Keratinocyte (primary cell): Measurements from ENCODE around the gene FDCSP. TPM values are rescaled to one million over a fixed set of nuclear protein-coding genes. Genes with fewer than 3 reads are reported as not detected.
A peak's percentile ranks its signal among the peaks of the same experiment; 100 is the strongest.

Experiments
- DNase-seq: peaks from one replicate; pipeline ENCODE4 v3.0.0-alpha.2; 2011; ENCODE audit warnings: low read depth, missing footprints, low spot score
- FAIRE-seq: peaks from 2 replicates; lab custom pipeline; 2011; peaks lifted over from hg19 to GRCh38; lab: Jason Lieb, UNC
- H2AFZ ChIP-seq: 2 replicates; pipeline ENCODE4 v1.6.0; 2012; ENCODE audit warnings: low read length, control low read depth, inconsistent platforms; ENCODE audit not compliant: control insufficient read depth
- H3K27ac ChIP-seq: 2 replicates; pipeline ENCODE4 v1.5.1; 2011; ENCODE audit warnings: low read length; ENCODE audit not compliant: control insufficient read depth, insufficient read depth
- H3K27me3 ChIP-seq: 3 replicates; pipeline ENCODE4 v1.6.0; 2011; ENCODE audit warnings: low read length; ENCODE audit not compliant: control insufficient read depth, insufficient read depth; ENCODE audit errors: extremely low read depth
- H3K36me3 ChIP-seq, 2 experiments: 2 replicates in 1 of 2; 3 replicates in 1 of 2; pipeline ENCODE4 v1.5.1; 2011; ENCODE audit warnings: low read length in 2 of 2, mild to moderate bottlenecking in 1 of 2; ENCODE audit not compliant: control insufficient read depth in 2 of 2, insufficient read depth in 2 of 2; ENCODE audit errors: extremely low read depth in 1 of 2
- H3K4me1 ChIP-seq: 3 replicates; pipeline ENCODE4 v1.5.1; 2011; ENCODE audit warnings: low read length; ENCODE audit not compliant: control insufficient read depth, insufficient read depth; ENCODE audit errors: extremely low read depth
- H3K4me2 ChIP-seq: 3 replicates; pipeline ENCODE4 v1.6.0; 2011; ENCODE audit warnings: low read depth, low read length; ENCODE audit not compliant: control insufficient read depth, insufficient read depth; ENCODE audit errors: extremely low read depth
- H3K4me3 ChIP-seq, 3 experiments: fragments of 200-600 bp in 1 of 3; sonication (generic) in 1 of 3; 2 replicates in 2 of 3; 3 replicates in 1 of 3; pipeline ENCODE4 v1.5.1; 2011 to 2016; ENCODE audit warnings: low read length in 3 of 3, mild to moderate bottlenecking in 3 of 3, control low read depth in 2 of 3, inconsistent platforms in 1 of 3, low read depth in 1 of 3, mixed read lengths in 1 of 3, mixed run types in 1 of 3, moderate library complexity in 1 of 3; ENCODE audit not compliant: control insufficient read depth in 2 of 3, insufficient read depth in 2 of 3; ENCODE audit errors: extremely low read depth in 1 of 3
- H3K79me2 ChIP-seq: 2 replicates; pipeline ENCODE4 v1.6.0; 2012; ENCODE audit warnings: low read length; ENCODE audit not compliant: control insufficient read depth, insufficient read depth
- H3K9ac ChIP-seq: 3 replicates; pipeline ENCODE4 v1.6.0; 2011; ENCODE audit warnings: low read length; ENCODE audit not compliant: control insufficient read depth, insufficient read depth; ENCODE audit errors: extremely low read depth
- H3K9me1 ChIP-seq: 3 replicates; pipeline ENCODE4 v1.6.0; 2011; ENCODE audit warnings: low read length; ENCODE audit not compliant: control insufficient read depth, insufficient read depth; ENCODE audit errors: extremely low read depth
- H3K9me3 ChIP-seq: 2 replicates; pipeline ENCODE4 v1.5.1; 2012; ENCODE audit warnings: low read depth, low read length; ENCODE audit not compliant: control insufficient read depth
- H4K20me1 ChIP-seq: 3 replicates; pipeline ENCODE4 v1.6.0; 2011; ENCODE audit warnings: low read length; ENCODE audit not compliant: control insufficient read depth, insufficient read depth; ENCODE audit errors: extremely low read depth
- EZH2 ChIP-seq: IDR thresholded peaks from one replicate; pipeline ENCODE4 v1.6.1; 2012; ENCODE audit warnings: inconsistent platforms, mild to moderate bottlenecking, low read length, moderate library complexity
- dilution Hi-C: fragments of 300-500 bp; cut with MboI; formaldehyde crosslinking; loops from one replicate; pipeline ENCODE4 v1.7.0; 2020; ENCODE audit warnings: low sequenced_read_pairs; ENCODE audit not compliant: extremely low pct_ligation_motif_present
- polyA plus RNA-seq, 5 experiments: library from polyadenylated mRNA; depleted of rRNA in 3 of 5; stranded (reverse) in 3 of 5; stranded (forward) in 1 of 5; unstranded in 1 of 5; fragments of >200 nt; gene quantifications; 1 replicate in 1 of 5; 2 replicates in 3 of 5; 3 replicates in 1 of 5; pipeline versions ENCODE4 v1.2.1 to v1.2.3, GENCODE V29; 2011 to 2012; ENCODE audit warnings: missing spikeins in 2 of 5, low read depth in 1 of 5, low replicate concordance in 1 of 5
- TF ChIP-seq, protein P1 (sequence below), 3 experiments: IDR thresholded peaks in 1 of 3; conservative IDR thresholded peaks in 1 of 3; optimal IDR thresholded peaks in 1 of 3; 2 replicates in 2 of 3; 3 replicates in 1 of 3; pipeline versions ENCODE3 to v1.5.1; 2011; ENCODE audit warnings: low read length in 3 of 3, mild to moderate bottlenecking in 3 of 3, moderate library complexity in 2 of 3, control low read depth in 1 of 3, inconsistent platforms in 1 of 3; ENCODE audit not compliant: insufficient read depth in 2 of 3; ENCODE audit errors: extremely low read depth in 1 of 3

Gene FDCSP
- polyA plus RNA-seq, 1 donor (not counting 4 experiments of a cell fraction or from before 2014, with no cell fraction given) = not detected

DNA sequence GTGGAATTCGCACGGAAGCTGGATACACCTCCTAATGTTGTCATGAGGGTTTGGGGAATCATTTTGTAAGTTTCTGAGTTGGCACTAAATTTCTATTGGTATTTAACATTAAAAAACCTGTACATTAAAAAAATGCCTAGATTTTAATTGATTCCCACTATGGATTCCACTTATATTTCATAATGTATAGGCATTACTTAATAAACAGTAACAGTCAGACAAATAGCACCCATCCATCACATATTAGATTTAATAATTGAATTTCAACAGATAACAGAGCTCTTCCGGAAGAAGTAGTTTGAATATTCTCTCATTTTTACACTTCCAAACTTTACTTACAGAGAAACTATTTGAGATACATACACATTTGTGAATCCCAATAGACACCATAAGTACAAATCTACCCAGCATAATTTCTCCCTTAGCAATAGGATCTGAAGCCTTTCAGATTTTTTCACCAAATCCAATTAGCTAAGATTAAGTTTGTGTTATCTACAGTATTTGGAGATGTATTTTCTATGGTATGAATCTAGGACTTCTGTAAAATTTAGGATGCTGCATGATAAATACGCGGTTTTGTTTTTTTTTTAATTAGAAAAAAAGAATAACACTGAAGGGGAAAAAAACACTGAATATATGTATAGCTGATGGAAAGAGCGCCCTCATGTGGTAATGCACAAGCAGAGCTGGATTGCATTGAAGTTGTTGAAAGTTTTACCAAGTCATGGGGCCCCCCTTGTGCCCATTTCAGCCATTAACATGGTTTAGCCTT, 42.6 kb upstream of the FDCSP start:
- DNase-seq (no peak), FAIRE-seq (no peak)
- Histone ChIP-seq H3K4me3 (no peak overlapping the region), H3K36me3 (no peaks in the 10 kb centered on the region), H3K4me1 (no peaks in the 10 kb centered on the region), H3K9ac (no peak overlapping the region), H3K9me1 (no peaks in the 10 kb centered on the region), H3K27ac (no peak overlapping the region), H3K27me3 (no peaks in the 10 kb centered on the region), H3K4me2 (no peak overlapping the region), H3K9me3 (no peaks in the 10 kb centered on the region), H2AFZ (no peak overlapping the region), H4K20me1 (no peaks in the 10 kb centered on the region), H3K79me2 (no peaks in the 10 kb centered on the region)
- no peak for TF ChIP-seq EZH2
- TF ChIP-seq, protein P1, sequence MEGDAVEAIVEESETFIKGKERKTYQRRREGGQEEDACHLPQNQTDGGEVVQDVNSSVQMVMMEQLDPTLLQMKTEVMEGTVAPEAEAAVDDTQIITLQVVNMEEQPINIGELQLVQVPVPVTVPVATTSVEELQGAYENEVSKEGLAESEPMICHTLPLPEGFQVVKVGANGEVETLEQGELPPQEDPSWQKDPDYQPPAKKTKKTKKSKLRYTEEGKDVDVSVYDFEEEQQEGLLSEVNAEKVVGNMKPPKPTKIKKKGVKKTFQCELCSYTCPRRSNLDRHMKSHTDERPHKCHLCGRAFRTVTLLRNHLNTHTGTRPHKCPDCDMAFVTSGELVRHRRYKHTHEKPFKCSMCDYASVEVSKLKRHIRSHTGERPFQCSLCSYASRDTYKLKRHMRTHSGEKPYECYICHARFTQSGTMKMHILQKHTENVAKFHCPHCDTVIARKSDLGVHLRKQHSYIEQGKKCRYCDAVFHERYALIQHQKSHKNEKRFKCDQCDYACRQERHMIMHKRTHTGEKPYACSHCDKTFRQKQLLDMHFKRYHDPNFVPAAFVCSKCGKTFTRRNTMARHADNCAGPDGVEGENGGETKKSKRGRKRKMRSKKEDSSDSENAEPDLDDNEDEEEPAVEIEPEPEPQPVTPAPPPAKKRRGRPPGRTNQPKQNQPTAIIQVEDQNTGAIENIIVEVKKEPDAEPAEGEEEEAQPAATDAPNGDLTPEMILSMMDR (optimal IDR thresholded peaks at IDR 0.05 in 1 of 3, IDR thresholded peaks at IDR 0.05 in 1 of 3, conservative IDR thresholded peaks at IDR 0.05 in 1 of 3; ENCODE audit: extremely low read depth in 1 of 3, insufficient read depth in 2 of 3, low read length in 3 of 3) = peak; percentile 59 to 75 (median 68)
- dilution Hi-C loops = no loop called here

DNA sequence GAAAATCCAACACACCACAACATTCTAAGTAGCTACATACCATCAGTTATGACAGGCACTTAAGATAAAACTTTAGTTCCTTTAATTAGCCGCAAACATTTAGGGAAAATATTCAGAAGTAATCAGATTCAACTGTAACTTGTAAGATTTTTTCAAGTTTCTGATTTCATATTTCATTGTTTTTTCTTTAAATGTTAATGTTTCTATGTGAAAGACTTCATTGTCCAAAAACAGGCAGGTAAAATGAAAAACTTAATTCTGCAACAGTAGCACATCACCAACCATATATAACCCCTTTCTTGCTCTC, 42.0 kb upstream of the FDCSP start:
- dilution Hi-C loops = no loop called here
- H3K4me2 ChIP-seq = no peak overlapping the region
- no peak overlapping the region for H3K4me3 ChIP-seq
- H3K9ac ChIP-seq = no peak overlapping the region
- H3K27ac ChIP-seq = no peak overlapping the region
- TF ChIP-seq, protein P1 (optimal IDR thresholded peaks at IDR 0.05 in 1 of 3, IDR thresholded peaks at IDR 0.05 in 1 of 3, conservative IDR thresholded peaks at IDR 0.05 in 1 of 3; ENCODE audit: extremely low read depth in 1 of 3, insufficient read depth in 2 of 3, low read length in 3 of 3) = no peak
- TF ChIP-seq EZH2 = no peak
- FAIRE-seq (no peak), DNase-seq (no peak)
- H3K27me3 ChIP-seq = no peaks in the 10 kb centered on the region
- no peaks in the 10 kb centered on the region for H4K20me1 ChIP-seq
- H3K36me3 ChIP-seq = no peaks in the 10 kb centered on the region
- no peaks in the 10 kb centered on the region for H3K79me2 ChIP-seq
- H3K9me1 ChIP-seq = no peaks in the 10 kb centered on the region
- no peaks in the 10 kb centered on the region for H3K4me1 ChIP-seq
- H3K9me3 ChIP-seq = no peaks in the 10 kb centered on the region
- no peak overlapping the region for H2AFZ ChIP-seq
